ENCODE measurements around the gene CNTNAP2. TPM values are rescaled to one million over a fixed set of nuclear protein-coding genes. Genes with fewer than 3 reads are reported as not detected.

Gene CNTNAP2
- total and polyA plus RNA-seq, 2 of the 8 experiments (the other 6 are each of a cell fraction or from before 2014, with no cell fraction given) = 27.9 to 71.0 TPM

- TF ChIP-seq, protein P1, sequence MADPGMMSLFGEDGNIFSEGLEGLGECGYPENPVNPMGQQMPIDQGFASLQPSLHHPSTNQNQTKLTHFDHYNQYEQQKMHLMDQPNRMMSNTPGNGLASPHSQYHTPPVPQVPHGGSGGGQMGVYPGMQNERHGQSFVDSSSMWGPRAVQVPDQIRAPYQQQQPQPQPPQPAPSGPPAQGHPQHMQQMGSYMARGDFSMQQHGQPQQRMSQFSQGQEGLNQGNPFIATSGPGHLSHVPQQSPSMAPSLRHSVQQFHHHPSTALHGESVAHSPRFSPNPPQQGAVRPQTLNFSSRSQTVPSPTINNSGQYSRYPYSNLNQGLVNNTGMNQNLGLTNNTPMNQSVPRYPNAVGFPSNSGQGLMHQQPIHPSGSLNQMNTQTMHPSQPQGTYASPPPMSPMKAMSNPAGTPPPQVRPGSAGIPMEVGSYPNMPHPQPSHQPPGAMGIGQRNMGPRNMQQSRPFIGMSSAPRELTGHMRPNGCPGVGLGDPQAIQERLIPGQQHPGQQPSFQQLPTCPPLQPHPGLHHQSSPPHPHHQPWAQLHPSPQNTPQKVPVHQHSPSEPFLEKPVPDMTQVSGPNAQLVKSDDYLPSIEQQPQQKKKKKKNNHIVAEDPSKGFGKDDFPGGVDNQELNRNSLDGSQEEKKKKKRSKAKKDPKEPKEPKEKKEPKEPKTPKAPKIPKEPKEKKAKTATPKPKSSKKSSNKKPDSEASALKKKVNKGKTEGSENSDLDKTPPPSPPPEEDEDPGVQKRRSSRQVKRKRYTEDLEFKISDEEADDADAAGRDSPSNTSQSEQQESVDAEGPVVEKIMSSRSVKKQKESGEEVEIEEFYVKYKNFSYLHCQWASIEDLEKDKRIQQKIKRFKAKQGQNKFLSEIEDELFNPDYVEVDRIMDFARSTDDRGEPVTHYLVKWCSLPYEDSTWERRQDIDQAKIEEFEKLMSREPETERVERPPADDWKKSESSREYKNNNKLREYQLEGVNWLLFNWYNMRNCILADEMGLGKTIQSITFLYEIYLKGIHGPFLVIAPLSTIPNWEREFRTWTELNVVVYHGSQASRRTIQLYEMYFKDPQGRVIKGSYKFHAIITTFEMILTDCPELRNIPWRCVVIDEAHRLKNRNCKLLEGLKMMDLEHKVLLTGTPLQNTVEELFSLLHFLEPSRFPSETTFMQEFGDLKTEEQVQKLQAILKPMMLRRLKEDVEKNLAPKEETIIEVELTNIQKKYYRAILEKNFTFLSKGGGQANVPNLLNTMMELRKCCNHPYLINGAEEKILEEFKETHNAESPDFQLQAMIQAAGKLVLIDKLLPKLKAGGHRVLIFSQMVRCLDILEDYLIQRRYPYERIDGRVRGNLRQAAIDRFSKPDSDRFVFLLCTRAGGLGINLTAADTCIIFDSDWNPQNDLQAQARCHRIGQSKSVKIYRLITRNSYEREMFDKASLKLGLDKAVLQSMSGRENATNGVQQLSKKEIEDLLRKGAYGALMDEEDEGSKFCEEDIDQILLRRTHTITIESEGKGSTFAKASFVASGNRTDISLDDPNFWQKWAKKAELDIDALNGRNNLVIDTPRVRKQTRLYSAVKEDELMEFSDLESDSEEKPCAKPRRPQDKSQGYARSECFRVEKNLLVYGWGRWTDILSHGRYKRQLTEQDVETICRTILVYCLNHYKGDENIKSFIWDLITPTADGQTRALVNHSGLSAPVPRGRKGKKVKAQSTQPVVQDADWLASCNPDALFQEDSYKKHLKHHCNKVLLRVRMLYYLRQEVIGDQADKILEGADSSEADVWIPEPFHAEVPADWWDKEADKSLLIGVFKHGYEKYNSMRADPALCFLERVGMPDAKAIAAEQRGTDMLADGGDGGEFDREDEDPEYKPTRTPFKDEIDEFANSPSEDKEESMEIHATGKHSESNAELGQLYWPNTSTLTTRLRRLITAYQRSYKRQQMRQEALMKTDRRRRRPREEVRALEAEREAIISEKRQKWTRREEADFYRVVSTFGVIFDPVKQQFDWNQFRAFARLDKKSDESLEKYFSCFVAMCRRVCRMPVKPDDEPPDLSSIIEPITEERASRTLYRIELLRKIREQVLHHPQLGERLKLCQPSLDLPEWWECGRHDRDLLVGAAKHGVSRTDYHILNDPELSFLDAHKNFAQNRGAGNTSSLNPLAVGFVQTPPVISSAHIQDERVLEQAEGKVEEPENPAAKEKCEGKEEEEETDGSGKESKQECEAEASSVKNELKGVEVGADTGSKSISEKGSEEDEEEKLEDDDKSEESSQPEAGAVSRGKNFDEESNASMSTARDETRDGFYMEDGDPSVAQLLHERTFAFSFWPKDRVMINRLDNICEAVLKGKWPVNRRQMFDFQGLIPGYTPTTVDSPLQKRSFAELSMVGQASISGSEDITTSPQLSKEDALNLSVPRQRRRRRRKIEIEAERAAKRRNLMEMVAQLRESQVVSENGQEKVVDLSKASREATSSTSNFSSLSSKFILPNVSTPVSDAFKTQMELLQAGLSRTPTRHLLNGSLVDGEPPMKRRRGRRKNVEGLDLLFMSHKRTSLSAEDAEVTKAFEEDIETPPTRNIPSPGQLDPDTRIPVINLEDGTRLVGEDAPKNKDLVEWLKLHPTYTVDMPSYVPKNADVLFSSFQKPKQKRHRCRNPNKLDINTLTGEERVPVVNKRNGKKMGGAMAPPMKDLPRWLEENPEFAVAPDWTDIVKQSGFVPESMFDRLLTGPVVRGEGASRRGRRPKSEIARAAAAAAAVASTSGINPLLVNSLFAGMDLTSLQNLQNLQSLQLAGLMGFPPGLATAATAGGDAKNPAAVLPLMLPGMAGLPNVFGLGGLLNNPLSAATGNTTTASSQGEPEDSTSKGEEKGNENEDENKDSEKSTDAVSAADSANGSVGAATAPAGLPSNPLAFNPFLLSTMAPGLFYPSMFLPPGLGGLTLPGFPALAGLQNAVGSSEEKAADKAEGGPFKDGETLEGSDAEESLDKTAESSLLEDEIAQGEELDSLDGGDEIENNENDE (IDR thresholded peaks at IDR 0.05; ENCODE audit: insufficient replicate concordance, low read length) = no peak
- TF ChIP-seq RFX5 (IDR thresholded peaks at IDR 0.05; ENCODE audit: borderline replicate concordance, low read depth, low read length) (no peak), HDAC2 (IDR thresholded peaks at IDR 0.05; ENCODE audit: borderline replicate concordance in 1 of 2, low read depth in 2 of 2, low read length in 2 of 2) (no peak), SRF (IDR thresholded peaks at IDR 0.05; ENCODE audit: low read depth, low read length) (no peak), RAD21 (IDR thresholded peaks at IDR 0.05 in 1 of 2, conservative IDR thresholded peaks at IDR 0.05 in 1 of 2; ENCODE audit: low read depth in 2 of 2, low read length in 2 of 2) (no peak), YY1 (IDR thresholded peaks at IDR 0.05; ENCODE audit: low read depth, low read length) (no peak), JUND (IDR thresholded peaks at IDR 0.05; ENCODE audit: low read length) (no peak), BCL11A (IDR thresholded peaks at IDR 0.05; ENCODE audit: low read depth in 2 of 2, low read length in 2 of 2) (no peak), NRF1 (IDR thresholded peaks at IDR 0.05; ENCODE audit: low read depth, low read length) (no peak), SP4 (IDR thresholded peaks at IDR 0.05; ENCODE audit: low read length) (no peak)
Measured at GRCh38 chr7:146831875-146832274, 715.3 kb downstream of the CNTNAP2 start (continued).
